Hematopoietic multipotent progenitor cell treated with erythropoietin and hydrocortisone succinate and interleukin-3 and kit ligand, for 4 days (in vitro differentiated cells): ENCODE measurements around the gene ALG1.
"Not testable (repeated sequence)": the region's sequence is repeated elsewhere in the genome, so short reads cannot be mapped to it uniquely, and the experiment has no call there.

Experiments
- DNase-seq: peaks from one replicate; pipeline ENCODE4 v3.0.0-alpha.2; 2015

The ALG1 gene

DNA sequence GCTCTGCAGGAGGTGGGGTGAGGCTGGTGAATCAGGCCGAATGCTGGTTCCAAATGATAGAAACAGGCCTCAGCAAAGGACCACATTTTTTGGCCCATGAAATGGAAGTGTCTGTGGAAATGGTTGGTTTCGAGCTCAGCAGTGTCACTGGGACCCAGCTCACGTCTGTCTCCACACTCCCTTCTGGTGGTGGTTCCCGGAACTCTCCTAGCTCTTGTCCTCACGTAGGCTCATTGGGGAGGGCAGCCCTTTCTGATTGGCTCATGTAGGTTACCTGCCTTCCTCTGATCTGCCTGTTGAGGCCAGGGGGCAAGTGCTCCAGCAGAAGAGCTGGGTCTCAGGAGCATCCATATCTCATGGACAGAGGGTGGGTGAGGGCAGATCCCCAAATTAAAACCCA lies 4.0 kb downstream of the ALG1 start:
- peak; percentile 15 for DNase-seq

DNA sequence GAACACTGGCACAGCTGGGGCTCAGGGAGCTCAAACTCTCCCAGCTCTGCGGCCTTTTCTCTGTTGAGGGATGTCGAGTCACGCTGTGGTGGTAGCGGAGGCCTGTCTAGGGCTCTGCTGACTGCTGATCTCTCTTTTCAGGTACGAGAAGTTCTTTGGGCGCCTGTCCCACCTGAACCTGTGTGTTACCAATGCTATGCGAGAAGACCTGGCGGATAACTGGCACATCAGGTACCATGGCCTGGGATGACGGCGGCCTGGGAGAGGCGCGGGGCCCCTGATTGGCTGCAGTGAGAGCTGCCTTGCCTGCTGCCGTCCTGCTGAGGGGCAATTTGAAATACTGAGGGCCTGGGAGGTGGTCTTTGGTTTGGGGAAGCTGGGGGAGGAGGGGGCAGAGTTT lies 5.7 kb downstream of the ALG1 start:
- no peak for DNase-seq

DNA sequence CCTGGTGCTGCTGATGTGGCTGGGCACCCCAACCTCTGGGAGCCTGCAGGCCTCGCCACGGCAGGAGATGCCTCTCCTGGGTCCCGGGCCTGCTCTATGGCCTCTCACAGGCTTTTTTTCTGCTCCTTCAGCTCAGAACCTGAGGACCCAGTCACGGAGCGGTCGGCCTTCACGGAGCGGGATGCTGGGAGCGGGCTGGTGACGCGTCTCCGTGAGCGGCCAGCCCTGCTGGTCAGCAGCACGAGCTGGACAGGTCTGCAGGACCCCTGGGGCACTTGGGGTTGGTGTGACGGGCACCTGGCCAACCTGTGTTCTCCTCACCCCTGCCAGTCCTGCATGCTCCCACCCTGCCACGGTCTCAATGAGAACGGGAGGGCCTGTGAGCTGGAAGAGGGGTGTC lies 7.0 kb downstream of the ALG1 start:
- no peak for DNase-seq

DNA sequence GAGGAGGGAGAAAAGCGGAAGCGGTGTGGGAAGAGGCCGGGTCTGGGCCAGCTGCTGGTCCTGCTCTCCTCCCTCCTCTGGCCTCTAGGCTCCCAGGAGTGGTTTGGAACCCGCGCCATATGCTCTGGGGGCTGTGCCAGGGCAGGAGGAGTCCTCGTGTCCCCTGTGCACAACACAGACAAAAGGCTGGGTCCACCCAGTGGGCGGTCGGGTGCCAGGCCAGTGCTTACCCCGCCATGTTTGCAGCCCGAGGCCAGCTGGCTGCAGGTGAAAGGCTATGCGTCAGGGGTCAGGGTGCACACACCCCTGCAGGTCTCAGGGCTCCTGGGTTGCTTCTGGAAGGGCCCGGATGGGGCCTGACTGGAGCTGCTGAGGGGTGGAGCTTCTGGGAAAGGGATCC lies 8.8 kb downstream of the ALG1 start:
- not testable (repeated sequence) for DNase-seq

DNA sequence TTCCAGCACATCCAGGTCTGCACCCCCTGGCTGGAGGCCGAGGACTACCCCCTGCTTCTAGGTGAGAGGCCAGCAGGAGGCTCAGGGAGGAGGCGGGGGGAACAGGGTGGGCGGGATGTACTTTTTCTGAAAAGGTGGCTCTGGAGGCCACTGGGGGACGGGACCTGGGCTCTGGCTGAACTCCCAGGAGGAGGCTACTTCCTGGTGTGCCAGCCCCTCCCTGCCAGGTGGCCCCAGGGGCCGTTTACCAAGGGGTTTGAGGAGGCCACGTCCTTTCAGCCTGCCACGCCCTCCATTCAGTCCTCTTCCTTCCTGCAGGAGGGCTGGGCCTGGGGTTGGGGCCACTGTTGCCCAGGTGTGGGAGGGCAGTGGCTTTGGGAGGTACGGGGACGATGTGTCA lies 9.4 kb downstream of the ALG1 start:
- DNase-seq: not testable (repeated sequence)

DNA sequence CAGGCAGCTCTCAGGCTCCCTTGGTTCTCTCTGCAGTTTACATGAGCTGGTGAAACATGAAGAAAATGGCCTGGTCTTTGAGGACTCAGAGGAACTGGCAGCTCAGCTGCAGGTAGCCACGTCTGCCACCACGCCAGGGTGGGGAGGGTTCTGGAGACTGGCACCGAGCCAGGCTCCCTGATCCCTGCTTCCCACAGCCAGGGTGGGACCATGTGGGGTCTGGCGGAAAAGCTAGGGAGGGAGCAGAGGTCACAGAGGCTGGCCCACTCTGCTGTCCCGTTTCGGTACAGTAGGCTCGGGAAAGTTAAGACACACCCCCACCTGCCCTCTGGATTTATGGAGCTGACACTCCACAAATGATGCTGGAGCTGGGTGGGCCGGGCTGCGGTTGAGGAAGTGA lies 12.0 kb downstream of the ALG1 start:
- not testable (repeated sequence) for DNase-seq

DNA sequence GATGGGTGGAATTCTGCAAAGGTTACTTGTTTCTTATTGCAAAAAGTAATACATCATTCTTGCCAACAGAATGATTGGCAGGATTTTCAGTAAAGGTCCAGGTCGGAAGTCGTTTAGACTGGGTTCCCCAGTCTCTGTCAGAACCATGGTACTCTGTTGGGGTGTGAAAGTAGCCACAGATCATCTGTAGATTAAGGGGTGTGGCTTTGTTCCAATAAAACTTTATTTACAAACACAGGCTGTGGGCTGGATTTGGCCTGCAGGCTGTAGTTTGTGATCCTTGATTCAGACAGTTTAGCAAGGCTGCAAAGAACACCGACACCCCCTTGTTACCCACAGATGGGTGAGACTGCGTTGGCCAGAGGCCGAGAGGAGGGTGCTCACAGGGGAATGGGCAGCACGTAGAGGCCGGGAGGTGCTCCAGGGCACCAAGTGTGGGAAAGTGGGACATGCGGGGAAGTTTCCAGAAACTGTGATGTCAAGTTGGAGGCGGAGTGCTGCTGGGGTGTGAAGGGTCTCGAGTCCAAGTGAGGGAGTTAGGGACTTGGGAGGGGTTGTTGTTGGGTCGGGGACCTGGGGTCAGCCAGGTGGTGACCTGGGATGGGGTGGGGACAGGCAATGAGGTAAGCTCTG lies 12.6 kb downstream of the ALG1 start:
- DNase-seq: not testable (repeated sequence)

DNA sequence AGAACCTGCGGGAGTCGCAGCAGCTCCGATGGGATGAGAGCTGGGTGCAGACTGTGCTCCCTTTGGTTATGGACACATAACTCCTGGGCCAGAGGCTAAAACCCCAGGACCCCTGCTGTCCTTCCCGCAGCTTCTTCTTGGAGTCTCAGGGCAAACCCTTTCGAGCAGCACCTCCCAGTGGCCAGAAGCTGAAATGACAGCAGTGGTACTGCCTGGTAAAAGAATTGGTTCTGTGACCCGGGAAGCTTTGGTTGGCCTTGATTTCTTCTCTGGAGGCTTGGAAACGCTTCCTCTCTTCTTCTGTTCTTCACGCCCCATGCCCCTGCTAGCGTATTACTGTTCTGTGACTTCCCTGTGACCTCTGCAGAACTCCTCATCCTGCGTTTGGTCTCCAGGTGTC lies 13.2 kb downstream of the ALG1 start:
- DNase-seq: peak; percentile 71

DNA sequence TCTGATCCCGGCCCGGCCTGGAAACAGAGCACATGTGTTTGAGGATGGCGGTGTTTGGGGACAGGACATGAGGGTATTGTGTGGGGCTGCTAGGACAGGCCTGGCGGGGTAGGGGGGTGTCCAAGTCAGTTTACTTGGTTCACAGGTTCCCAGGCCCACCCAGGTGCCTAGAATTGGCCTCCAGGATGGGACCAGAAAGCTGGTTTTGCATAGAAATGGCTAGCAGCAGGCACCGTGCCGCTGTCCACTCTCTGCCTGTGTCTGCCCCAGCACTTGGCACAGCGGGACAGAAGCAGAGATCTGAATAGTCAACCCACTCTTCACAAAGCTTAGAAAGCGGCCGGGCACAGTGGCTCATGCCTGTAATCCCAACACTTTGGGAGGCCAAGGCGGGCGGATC lies 14.1 kb downstream of the ALG1 start:
- not testable (repeated sequence) for DNase-seq

DNA sequence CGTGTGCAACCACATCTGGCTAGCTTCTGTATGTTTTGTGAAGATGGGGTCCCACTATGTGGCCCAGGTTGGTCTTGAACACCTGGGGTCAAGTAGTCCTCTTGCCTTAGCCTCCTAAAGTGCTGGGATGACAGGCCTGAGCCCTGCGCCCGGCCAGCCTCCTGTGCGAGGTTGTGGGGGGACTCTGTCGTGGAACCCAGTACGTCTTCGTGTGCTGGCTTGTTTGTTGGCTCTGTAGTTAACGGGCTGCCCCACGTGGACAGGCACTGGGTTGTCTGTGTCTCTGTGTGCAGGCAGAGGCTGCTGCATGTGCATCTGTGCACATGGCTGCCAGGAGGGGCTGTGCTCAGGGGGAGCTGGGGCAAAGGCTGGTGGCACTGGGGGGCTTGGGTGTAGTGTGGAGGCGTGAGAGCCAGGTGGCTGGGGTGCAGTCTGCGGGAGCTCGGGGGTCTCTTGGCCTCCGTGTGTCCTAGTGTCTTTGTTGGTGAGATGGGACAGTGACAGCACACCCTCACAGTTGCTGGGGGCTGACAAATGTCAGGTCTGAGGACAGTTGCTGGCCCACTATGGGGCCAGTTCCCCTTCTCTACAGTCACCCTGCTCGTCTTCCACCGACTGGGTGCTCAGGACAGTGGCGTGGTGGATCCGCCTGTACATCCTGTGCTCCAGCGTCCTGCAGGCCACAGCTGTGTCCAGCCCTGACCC lies 16.6 kb downstream of the ALG1 start:
- DNase-seq: not testable (repeated sequence)

DNA sequence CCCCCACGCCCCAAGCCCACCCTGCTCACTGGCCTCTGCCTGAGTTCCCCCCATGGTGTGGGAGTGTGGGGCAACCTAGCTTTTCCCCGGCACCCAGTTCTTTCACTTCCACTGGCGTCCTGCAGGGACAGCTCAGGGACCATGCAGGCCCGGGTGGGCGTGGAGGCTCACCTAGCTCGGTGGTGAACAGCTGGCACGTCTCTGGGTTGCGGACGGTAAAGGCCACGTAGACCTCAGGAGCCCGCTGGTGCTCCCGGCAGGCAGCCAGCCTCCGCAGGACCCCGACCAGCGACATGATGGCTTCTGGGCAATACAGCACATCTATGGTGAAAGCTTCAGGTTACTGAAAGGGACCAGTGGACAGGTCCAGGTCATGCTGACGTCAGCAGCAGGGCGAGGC lies 17.3 kb downstream of the ALG1 start:
- not testable (repeated sequence) for DNase-seq

DNA sequence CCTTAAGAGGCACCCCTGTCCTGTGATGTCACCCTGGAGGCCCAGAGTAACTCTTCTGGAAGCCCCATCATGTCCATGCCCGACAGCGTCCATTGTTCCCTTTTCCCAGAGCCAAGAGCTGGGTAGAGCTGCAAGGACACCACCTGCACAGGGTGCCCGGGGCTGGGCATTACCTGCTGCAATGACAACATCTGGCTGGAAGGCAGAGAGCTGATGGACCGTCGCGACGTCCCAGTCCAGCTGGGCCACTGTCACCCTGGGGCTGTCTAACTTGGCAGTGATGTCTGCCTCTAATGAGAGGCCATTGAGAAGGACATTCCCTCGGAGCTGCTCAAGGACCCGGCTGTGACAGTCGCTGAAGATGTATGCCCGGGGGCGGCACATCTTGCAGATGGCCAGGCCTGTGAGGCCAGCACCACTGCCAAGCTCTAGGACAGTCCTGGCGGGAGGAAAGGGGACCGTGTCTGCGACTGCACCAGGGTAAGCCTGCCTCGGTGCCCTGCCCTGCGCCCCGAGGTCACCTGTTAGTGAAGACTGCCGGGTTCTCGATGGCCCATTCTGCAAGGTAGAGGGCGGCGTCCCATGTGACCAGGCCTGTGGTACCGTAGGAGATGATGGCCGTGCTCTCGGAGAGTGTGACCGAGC lies 18.4 kb downstream of the ALG1 start:
- not testable (repeated sequence) for DNase-seq

DNA sequence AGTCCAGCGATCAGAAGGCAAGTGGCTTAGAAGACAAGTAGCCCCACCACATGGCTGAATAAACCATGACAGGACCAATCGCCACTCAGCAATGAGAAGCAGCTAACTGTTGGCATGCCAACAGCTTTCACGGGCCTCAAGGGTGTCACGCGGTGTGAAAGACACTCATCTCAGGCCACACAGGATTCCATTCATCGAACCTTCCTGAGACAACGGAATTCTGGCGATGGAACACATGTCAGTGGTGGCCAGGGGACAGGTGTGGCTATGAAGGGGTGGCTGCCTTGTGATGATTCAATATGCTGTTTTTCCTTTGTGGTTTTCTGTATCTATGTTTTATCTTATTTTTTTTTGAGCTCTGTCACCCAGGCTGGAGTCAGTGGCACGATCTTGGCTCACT lies 18.9 kb downstream of the ALG1 start:
- not testable (repeated sequence) for DNase-seq

DNA sequence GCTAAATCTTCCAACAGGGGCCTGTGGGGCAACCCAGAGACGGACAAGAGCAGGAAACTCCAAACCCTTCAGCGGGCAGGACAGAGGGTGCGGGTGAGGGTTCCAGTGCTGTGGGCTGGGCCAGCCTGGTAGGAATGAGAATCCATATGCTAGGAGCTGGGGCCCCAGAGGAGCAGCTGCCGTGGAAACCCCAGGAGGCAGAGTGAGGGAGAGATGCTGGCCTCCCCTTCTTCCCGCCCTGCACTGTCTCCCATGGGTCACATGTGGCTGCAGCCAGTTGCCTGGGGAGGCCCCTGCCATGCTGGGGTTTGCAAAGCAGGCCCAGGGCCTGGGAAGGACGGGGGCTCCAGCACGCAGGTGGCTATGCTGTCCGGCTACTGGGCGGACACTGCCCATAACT lies 21.4 kb downstream of the ALG1 start:
- DNase-seq: not testable (repeated sequence)

DNA sequence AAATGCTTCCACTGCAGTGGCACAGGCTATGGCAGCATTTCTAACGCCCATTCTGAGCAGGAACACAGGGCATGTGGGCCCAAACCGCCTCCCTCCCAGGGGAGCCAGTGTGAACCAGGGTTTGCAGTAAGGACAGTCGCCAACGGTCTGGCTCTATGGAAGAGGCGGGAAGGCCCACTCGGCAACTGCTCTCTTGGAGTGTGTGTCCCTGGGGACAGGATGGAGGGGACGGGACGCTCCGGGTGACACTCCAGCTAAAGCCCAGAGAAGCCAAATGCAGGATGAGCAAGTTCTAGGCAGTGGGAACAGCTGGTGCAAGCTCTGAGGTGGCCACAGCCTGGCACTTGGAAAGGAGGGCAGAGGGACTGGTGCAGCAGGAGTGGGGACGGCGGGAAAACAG lies 22.1 kb downstream of the ALG1 start:
- DNase-seq: not testable (repeated sequence)

DNA sequence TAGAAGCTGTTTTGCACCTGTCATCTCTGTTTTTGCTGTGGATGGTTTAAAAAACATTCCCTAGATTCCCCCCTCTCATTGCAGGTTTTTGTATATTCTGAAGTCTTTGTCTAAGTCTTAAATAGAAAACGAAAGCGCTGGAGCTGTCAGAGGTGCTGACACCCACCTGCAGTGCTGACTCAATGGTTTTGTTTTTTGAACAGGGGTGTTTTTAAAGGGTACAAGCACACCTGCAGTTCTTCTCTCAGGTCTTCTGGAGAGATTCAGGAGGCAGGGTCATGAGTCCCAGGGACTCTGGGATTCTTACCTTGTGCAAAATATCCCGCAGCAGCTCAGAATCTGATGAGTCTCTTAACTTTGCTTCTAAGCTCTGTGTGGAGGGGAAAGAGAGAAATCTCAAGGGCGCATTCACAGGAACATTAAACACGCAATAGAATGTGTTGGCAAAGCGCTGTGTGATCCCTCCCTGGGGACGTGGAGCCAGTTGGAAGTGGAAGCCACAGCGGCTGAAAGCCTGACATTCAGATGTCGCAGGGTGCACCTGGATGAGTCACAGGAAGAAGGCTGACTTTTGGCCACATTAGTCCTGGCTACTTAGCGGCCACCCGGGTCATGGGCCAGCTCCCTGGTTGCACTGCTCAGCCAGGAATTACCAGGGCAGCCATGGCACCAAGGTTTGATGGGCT lies 23.6 kb downstream of the ALG1 start:
- not testable (repeated sequence) for DNase-seq

DNA sequence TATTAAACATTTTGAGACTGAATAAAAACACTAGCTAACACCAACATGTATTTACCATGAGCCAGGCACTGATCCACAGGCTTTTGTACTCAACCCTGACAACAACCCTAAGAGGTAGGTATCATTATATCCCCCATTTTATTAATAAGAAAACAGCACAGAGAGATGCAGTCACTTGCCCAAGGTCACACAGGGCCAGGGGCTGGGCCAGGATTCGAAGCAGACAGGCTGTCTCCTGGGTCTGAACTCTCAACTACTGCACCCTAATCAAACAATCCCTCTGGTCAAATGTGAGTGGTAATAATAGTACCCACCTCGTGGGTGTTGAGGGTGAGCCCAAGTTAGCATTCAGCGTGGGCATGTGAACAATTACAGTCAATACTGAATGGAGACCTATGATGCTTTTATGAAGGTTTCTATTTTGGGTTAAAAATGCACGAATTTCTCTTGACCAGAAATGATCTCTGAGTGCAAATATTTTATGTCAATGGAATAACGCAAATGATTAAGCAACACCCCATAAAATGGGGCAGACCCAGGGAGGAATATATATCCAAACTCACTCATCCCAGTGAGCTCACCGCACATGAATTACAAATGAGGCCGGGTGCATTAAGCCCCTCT lies 24.9 kb downstream of the ALG1 start:
- DNase-seq: not testable (repeated sequence)

DNA sequence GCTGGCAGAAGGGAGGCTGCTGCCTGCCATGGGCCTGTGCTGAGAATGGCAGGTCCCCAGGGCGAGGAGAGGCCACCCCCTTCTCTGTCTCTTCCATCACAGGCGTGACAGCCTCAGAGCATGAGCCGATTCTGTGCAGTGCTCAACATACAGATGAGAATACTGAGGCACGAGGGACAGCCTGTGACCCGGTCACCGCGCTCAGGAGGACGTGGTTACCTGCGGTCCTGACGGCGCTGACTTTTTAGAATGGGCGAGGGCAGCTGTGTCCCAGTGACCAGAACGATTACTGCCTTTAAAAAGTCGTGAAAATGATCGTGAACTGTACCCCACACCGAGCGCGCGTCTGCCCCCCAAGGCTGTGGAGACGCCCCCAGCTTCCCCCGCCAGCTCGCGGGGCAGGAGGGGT lies 25.4 kb downstream of the ALG1 start:
- peak; percentile 54 for DNase-seq

DNA sequence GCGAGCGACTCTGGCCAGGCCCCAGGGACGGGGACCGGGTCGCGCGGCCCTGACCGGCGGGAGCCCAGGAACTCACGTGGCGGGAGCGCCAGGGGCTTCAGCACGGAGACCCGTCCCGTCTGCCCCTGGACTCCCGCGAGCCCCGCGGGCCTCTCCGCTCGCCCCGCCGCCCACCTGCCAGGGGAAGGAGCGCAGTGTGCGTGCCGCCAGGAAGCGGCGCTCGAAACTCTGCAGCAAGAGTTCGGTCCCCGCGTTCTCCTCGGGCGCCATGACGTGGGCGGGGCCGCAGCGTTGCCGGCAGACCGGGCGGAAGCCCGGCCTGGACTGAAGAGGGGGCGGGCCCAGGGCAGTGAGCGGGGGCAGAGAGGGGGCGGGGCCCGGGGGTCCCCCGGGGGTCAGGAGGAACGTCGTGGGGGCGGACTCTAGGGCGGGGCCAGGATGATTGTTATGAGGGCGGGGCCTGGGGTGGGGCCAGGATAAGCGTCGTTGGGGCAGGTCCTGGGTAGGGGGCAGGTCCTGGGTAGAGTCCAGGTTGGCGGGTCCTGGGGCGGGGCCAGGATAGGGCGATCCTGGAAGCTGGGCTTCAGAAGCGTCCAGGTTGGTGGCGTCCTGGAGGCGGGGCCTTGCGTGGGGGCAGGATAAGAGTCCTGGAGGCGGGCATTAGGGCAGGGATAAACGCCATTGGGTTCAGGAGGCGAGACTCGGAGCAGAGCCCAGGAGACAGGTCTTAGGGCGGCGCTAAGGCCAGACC lies 26.0 kb downstream of the ALG1 start, which contains the start of gene EEF2KMT:
Gene EEF2KMT, minus strand, starts transcription at position 326 of the 751 bp plus-strand sequence. Its CDS starts 56 bp downstream, at position 270.
- peak; percentile 99 for DNase-seq

DNA sequence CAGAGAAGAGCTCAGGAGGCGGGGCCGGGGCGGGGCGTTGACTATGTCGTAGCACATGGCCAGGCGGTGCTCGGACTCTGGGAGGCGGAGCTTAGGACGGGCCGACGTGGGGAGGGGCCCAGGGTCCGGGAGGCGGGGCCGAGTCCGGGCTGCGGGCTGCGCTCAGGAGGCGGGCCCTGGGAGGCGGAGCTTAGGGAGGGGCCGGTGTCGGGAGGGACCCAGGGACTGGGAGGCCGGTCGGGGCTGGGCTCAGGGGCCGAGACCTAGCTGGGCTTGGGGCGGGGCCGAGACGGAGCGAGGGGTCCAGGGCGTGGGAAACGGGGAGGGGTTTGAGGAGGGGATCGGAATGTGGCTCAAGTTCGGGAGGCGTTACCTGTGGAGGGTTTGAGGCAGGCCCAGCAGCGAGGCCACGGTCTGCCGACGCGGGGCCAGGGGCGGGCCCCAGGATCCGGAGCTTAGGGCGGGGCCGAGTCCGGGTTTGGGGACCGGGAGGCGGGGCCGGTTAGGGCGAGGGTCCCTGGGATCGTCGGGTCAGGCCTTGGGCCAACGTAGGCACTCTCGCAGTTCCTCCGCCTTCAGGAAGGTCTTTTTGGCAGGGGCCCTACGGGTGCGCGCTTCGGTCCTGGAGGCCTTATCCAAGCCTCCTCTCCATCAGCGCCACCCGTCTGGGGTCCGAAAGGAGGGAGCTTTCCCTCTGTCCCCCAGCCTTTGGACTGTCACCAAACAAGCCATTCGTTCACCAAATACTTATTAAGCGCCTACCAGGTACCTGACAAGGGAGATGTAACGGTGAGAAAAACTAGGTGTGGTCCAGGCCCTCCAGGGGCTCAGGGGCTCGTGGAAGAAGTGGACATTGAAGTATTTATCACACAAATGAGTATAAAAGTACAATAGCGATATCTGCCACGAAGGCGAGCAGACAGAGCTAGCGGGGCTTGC lies 26.8 kb downstream of the ALG1 start:
- peak; percentile 63 for DNase-seq

DNA sequence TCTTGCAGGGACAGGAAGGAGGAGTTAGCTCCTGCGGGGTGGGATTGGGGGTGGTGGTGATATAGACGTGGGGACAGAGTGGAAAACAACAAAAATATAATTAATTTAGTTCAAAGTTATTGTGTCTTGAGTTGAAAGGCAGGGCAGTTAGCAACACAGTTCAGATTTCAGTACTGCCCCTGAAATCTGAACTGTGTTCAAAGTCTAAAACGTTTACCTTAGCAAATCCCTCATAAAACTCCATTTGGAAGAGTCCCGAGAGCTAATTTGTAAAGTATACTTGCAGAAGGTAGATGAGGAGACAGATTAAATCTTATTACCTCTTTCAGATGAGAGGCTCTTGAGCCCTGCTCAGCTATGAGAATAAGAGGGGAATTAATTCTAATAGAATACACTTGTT lies 27.5 kb downstream of the ALG1 start:
- not testable (repeated sequence) for DNase-seq
